Gastrocnemius medialis (tissue), 4 donors: Measurements from ENCODE around the gene GUCY2D. TPM values are rescaled to one million over a fixed set of nuclear protein-coding genes. Genes with fewer than 3 reads are reported as not detected.

ENCODE experiments used
- ATAC-seq, 2 donors: fragments of 150-250 bp; one replicate each; pipeline ENCODE4 v1.9.1; 2016
- DNase-seq, 2 donors: peaks; one replicate each; pipeline ENCODE4 v3.0.0-alpha.2; 2019
- H3K27ac ChIP-seq, 4 donors: fragments of 200-600 bp; sonication (generic); 1 replicate in 1 of 4; 2 replicates in 3 of 4; pipeline ENCODE4 v1.5.1; 2016 to 2018; ENCODE audit warnings: mild to moderate bottlenecking in 2 of 4, moderate library complexity in 1 of 4
- H3K27me3 ChIP-seq, 3 donors: fragments of 200-600 bp; sonication (generic) in 2 of 3; 1 replicate in 1 of 3; 2 replicates in 2 of 3; pipeline versions ENCODE4 v1.5.1 to v1.6.0; 2016 to 2019; ENCODE audit warnings: mild to moderate bottlenecking in 1 of 3, moderate library complexity in 1 of 3
- H3K36me3 ChIP-seq, 2 donors: fragments of 200-600 bp; sonication (generic) in 1 of 2; one replicate each; pipeline ENCODE4 v1.5.1; 2017 to 2018
- H3K4me1 ChIP-seq, 2 donors: fragments of 200-600 bp; sonication (generic) in 1 of 2; one replicate each; pipeline ENCODE4 v1.5.1; 2016 to 2017; ENCODE audit warnings: mild to moderate bottlenecking in 2 of 2
- H3K4me3 ChIP-seq, 4 donors: fragments of 200-600 bp; sonication (generic) in 3 of 4; 1 replicate in 1 of 4; 2 replicates in 3 of 4; pipeline ENCODE4 v1.5.1; 2016 to 2019; ENCODE audit warnings: mild to moderate bottlenecking in 2 of 4
- H3K9me3 ChIP-seq, 3 donors: fragments of 200-600 bp; sonication (generic) in 2 of 3; 1 replicate in 1 of 3; 2 replicates in 2 of 3; pipeline ENCODE4 v1.5.1; 2016 to 2019
- CTCF ChIP-seq, 5 experiments: fragments of 450-650 bp in 3 of 5; fragments of 200-600 bp in 2 of 5; sonication (generic) in 2 of 5; IDR thresholded peaks in 4 of 5; conservative IDR thresholded peaks in 1 of 5; 1 replicate in 4 of 5; 2 replicates in 1 of 5; pipeline ENCODE4 v1.5.1; 2016 to 2019; ENCODE audit warnings: antibody characterized with exemption in 5 of 5, mild to moderate bottlenecking in 3 of 5, moderate library complexity in 3 of 5
- POLR2A ChIP-seq, 2 donors: fragments of 450-650 bp; IDR thresholded peaks; one replicate each; pipeline ENCODE4 v1.6.1; 2017; ENCODE audit warnings: antibody characterized with exemption in 2 of 2, mild to moderate bottlenecking in 2 of 2, moderate library complexity in 2 of 2
- in situ Hi-C, 4 donors: fragments of 200-750 bp; cut with MboI; loops; one replicate each; pipeline versions ENCODE4 v1.15.0 to v1.8.0; 2017; ENCODE audit warnings: low sequenced_read_pairs in 4 of 4
- intact Hi-C: fragments of 100-400 bp; cut with DNase I; formaldehyde crosslinking; loops from one replicate; pipeline ENCODE4 v1.15.1; 2023; ENCODE audit warnings: low total_unique reads
- total RNA-seq, 4 donors: library from RNA; depleted of rRNA; stranded (reverse); fragments of >200 nt; gene quantifications; one replicate each; pipeline versions ENCODE4 v1.1.0 to v1.2.3, GENCODE V29; 2016

GUCY2D gene
- total RNA-seq, 4 donors from 2014 or later: not detected

GRCh38 chr17:8062435-8062806, 60.0 kb downstream of the GUCY2D start:
- Histone ChIP-seq H3K4me3 (peak overlapping the region in 3 of 4 donors; percentile 0 to 22 (median 6)), H3K27ac (no peak overlapping the region), H3K36me3 (no peaks in the 10 kb centered on the region), H3K9me3 (no peaks in the 10 kb centered on the region), H3K27me3 (peaks cover 44 to 63% (median 50%) of the 10 kb centered on the region in 3 donors), H3K4me1 (peaks cover 8% of the 10 kb centered on the region in 2 donors)
- intact Hi-C loops: loop anchor here (5.0 kb wide), 1 partner anchor 55 kb away; the partner anchor contains the start of gene ALOXE3
- TF ChIP-seq POLR2A (IDR thresholded peaks at IDR 0.05): no peak
- no peak for TF ChIP-seq CTCF (IDR thresholded peaks at IDR 0.05 in 4 of 5, conservative IDR thresholded peaks at IDR 0.05 in 1 of 5)
- DNase-seq (no peak), ATAC-seq (no peak)
- in situ Hi-C loops: no loop called here

GRCh38 chr17:8062807-8063483, 60.5 kb downstream of the GUCY2D start:
- DNase-seq (no peak), ATAC-seq (peak; percentile 71 to 84)
- TF ChIP-seq POLR2A (IDR thresholded peaks at IDR 0.05) (no peak), CTCF (IDR thresholded peaks at IDR 0.05 in 4 of 5, conservative IDR thresholded peaks at IDR 0.05 in 1 of 5) (no peak)
- no peak overlapping the region for H3K27ac ChIP-seq
- H3K4me1 ChIP-seq: peaks cover 8% of the 10 kb centered on the region in 2 donors
- in situ Hi-C loops: no loop called here
- H3K9me3 ChIP-seq: no peaks in the 10 kb centered on the region
- H3K27me3 ChIP-seq: peaks cover 44 to 62% (median 49%) of the 10 kb centered on the region in 3 donors
- H3K36me3 ChIP-seq: no peaks in the 10 kb centered on the region
- H3K4me3 ChIP-seq: peak overlapping the region in 3 of 4 donors; percentile 0 to 22 (median 6)
- intact Hi-C loops: loop anchor here (5.0 kb wide), 1 partner anchor 54 kb away; the partner anchor contains the start of gene ALOXE3

GRCh38 chr17:8063761-8064534, 61.5 kb downstream of the GUCY2D start:
- no peak overlapping the region for H3K27ac ChIP-seq
- ATAC-seq (no peak), DNase-seq (no peak)
- peaks cover 8% of the 10 kb centered on the region in 2 donors for H3K4me1 ChIP-seq
- TF ChIP-seq CTCF (IDR thresholded peaks at IDR 0.05 in 4 of 5, conservative IDR thresholded peaks at IDR 0.05 in 1 of 5) (no peak), POLR2A (IDR thresholded peaks at IDR 0.05) (no peak)
- H3K4me3 ChIP-seq: no peak overlapping the region
- intact Hi-C loops (loop anchor here (5.0 kb wide), 1 partner anchor 53 kb away; the partner anchor contains the start of gene ALOXE3), in situ Hi-C loops (no loop called here)
- H3K9me3 ChIP-seq: no peaks in the 10 kb centered on the region
- H3K27me3 ChIP-seq: peaks cover 40 to 52% (median 44%) of the 10 kb centered on the region in 3 donors
- H3K36me3 ChIP-seq: no peaks in the 10 kb centered on the region

- peaks cover 8% of the 10 kb centered on the region in 2 donors for H3K4me1 ChIP-seq
- H3K4me3 ChIP-seq: no peak overlapping the region
- no peaks in the 10 kb centered on the region for H3K36me3 ChIP-seq
- no peak for DNase-seq
- no peak for ATAC-seq
- TF ChIP-seq CTCF (IDR thresholded peaks at IDR 0.05 in 4 of 5, conservative IDR thresholded peaks at IDR 0.05 in 1 of 5) (no peak), POLR2A (IDR thresholded peaks at IDR 0.05) (no peak)
- in situ Hi-C loops: no loop called here
- no peak overlapping the region for H3K27ac ChIP-seq
- intact Hi-C loops: loop anchor here (5.0 kb wide), 1 partner anchor 53 kb away; the partner anchor contains the start of gene ALOXE3
- H3K27me3 ChIP-seq: peaks cover 35 to 46% (median 44%) of the 10 kb centered on the region in 3 donors
- no peaks in the 10 kb centered on the region for H3K9me3 ChIP-seq
These were observed 62.2 kb downstream of the GUCY2D start for GRCh38 chr17:8064561-8065019.
